ENCODE measurements around the gene TUBB2A.

GRCh38 chr6:3193102-3193849 is 35.9 kb upstream of the TUBB2A start:
- TF ChIP-seq CTCF (CRISPR knock-in tag; IDR thresholded peaks at IDR 0.05) (no peak), ATF7-NPFF (CRISPR knock-in tag; IDR thresholded peaks at IDR 0.05; ENCODE audit: low read depth) (no peak), RELA (CRISPR knock-in tag; IDR thresholded peaks at IDR 0.05) (no peak), HDAC2 (CRISPR knock-in tag; IDR thresholded peaks at IDR 0.05) (no peak), FOXO1 (CRISPR knock-in tag; IDR thresholded peaks at IDR 0.05) (no peak), PATZ1 (CRISPR knock-in tag; IDR thresholded peaks at IDR 0.05) (no peak), MAFF (IDR thresholded peaks at IDR 0.05; ENCODE audit: low read depth, low read length) (no peak), ZNF574 (CRISPR knock-in tag; IDR thresholded peaks at IDR 0.05) (no peak), NCOA5 (CRISPR knock-in tag; IDR thresholded peaks at IDR 0.05) (no peak), CHD2 (IDR thresholded peaks at IDR 0.05; ENCODE audit: low read depth, low read length) (no peak), SNAPC2 (CRISPR knock-in tag; IDR thresholded peaks at IDR 0.05) (no peak)

All from HepG2 (cell line).